PC-3 (cell line): Measurements from ENCODE around the gene HACD1.

Source experiments
- EZH2 ChIP-seq: fragments of 300-600 bp; sonication (generic); IDR thresholded peaks from one replicate; pipeline ENCODE4 v1.6.1; 2017; ENCODE audit warnings: antibody characterized with exemption, mild to moderate bottlenecking, low read length; ENCODE audit not compliant: unreplicated experiment
- EZH2phosphoT487 ChIP-seq: fragments of 300-600 bp; sonication (generic); IDR thresholded peaks from 2 replicates; pipeline ENCODE4 v1.6.1; 2018; ENCODE audit warnings: mild to moderate bottlenecking, antibody characterized with exemption, low read length, borderline replicate concordance
- TF ChIP-seq, protein P1 (sequence below): fragments of 300-600 bp; sonication (generic); conservative IDR thresholded peaks from 2 replicates; pipeline ENCODE4 v1.5.1; 2017; ENCODE audit warnings: antibody characterized with exemption, low read depth, mild to moderate bottlenecking, low read length

DNA sequence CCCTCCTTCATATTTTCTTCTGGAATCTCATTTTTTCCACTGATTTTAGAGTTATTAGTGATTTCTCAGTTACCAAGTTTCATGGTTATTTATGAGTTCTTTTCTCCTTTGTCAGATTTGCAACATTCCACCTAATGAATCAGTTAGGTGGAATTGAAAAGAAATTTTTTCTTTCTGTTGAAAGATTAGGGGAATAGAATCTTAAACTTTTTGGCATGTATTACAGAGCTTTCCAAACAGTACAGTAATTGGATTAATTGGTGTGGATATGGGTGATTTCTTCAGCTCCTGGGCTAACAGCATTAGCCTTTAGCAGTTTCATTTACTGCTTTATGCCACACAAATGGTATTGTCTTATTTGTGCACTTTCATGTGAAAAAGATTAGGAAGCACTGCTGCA lies 43.7 kb upstream of the HACD1 start:
- TF ChIP-seq, protein P1, sequence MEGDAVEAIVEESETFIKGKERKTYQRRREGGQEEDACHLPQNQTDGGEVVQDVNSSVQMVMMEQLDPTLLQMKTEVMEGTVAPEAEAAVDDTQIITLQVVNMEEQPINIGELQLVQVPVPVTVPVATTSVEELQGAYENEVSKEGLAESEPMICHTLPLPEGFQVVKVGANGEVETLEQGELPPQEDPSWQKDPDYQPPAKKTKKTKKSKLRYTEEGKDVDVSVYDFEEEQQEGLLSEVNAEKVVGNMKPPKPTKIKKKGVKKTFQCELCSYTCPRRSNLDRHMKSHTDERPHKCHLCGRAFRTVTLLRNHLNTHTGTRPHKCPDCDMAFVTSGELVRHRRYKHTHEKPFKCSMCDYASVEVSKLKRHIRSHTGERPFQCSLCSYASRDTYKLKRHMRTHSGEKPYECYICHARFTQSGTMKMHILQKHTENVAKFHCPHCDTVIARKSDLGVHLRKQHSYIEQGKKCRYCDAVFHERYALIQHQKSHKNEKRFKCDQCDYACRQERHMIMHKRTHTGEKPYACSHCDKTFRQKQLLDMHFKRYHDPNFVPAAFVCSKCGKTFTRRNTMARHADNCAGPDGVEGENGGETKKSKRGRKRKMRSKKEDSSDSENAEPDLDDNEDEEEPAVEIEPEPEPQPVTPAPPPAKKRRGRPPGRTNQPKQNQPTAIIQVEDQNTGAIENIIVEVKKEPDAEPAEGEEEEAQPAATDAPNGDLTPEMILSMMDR: no peak
- TF ChIP-seq EZH2phosphoT487 (no peak), EZH2 (no peak)
